Measurements from ENCODE around the gene SEMA3D.

DNA sequence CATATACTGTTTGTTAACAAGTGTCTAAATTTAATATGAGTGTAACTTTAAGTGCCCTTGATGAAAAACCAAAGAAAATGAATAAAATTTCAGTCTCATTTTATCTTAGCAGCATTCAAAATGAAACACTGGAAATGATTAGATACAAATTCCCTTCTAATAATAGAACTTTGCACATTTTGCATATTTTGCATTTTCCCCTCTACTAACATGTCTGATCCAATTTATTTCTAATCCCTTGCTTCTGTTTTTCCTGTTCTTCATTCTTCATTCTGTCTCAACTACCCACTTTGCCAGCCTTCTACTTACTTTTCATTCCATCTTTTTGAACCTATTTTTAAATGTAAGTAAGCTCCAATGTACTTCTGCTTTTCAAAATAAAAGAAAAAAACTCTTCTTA lies 42.7 kb upstream of the SEMA3D start:
- TF ChIP-seq, protein P1, sequence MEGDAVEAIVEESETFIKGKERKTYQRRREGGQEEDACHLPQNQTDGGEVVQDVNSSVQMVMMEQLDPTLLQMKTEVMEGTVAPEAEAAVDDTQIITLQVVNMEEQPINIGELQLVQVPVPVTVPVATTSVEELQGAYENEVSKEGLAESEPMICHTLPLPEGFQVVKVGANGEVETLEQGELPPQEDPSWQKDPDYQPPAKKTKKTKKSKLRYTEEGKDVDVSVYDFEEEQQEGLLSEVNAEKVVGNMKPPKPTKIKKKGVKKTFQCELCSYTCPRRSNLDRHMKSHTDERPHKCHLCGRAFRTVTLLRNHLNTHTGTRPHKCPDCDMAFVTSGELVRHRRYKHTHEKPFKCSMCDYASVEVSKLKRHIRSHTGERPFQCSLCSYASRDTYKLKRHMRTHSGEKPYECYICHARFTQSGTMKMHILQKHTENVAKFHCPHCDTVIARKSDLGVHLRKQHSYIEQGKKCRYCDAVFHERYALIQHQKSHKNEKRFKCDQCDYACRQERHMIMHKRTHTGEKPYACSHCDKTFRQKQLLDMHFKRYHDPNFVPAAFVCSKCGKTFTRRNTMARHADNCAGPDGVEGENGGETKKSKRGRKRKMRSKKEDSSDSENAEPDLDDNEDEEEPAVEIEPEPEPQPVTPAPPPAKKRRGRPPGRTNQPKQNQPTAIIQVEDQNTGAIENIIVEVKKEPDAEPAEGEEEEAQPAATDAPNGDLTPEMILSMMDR (IDR thresholded peaks at IDR 0.05; ENCODE audit: extremely low read depth in 1 of 2, insufficient read depth in 1 of 2, low read depth in 1 of 2, low read length in 2 of 2), result no peak
- TF ChIP-seq FOS (IDR thresholded peaks at IDR 0.05; ENCODE audit: borderline replicate concordance, insufficient read depth, low read length), result no peak
- no peak for TF ChIP-seq EZH2 (IDR thresholded peaks at IDR 0.05; ENCODE audit: borderline replicate concordance, low read depth, low read length, severe bottlenecking)
- TF ChIP-seq POLR2A (IDR thresholded peaks at IDR 0.05; ENCODE audit: low read depth, low read length), result no peak
- TF ChIP-seq POLR2AphosphoS5 (IDR thresholded peaks at IDR 0.05; ENCODE audit: insufficient read depth, low read depth, low read length), result no peak

Measured in endothelial cell of umbilical vein (primary cell).